Mesenchymal stem cell (in vitro differentiated cells and primary cell): ENCODE data around the gene SUPT3H.

ENCODE experiments used
- DNase-seq: peaks from one replicate; pipeline ENCODE4 v3.0.0-alpha.2; 2013
- H2AFZ ChIP-seq: one replicate; pipeline ENCODE4 v1.6.1; 2013; ENCODE audit warnings: low read depth, mild to moderate bottlenecking, control low read depth, inconsistent platforms, low read length, moderate library complexity
- H2AK5ac ChIP-seq: 2 replicates; pipeline ENCODE4 v1.6.1; 2013; ENCODE audit warnings: low read length, moderate library complexity, mild to moderate bottlenecking, inconsistent platforms; ENCODE audit not compliant: severe bottlenecking
- H2BK120ac ChIP-seq: one replicate; pipeline ENCODE4 v1.6.1; 2013; ENCODE audit warnings: low read depth, mild to moderate bottlenecking, inconsistent platforms, low read length, moderate library complexity
- H2BK12ac ChIP-seq, 2 experiments: one replicate each; pipeline ENCODE4 v1.6.1; 2013; ENCODE audit warnings: inconsistent platforms in 2 of 2, low read length in 2 of 2, mild to moderate bottlenecking in 2 of 2, moderate library complexity in 2 of 2, control low read depth in 1 of 2
- H2BK15ac ChIP-seq: one replicate; pipeline ENCODE4 v1.6.1; 2013; ENCODE audit warnings: mild to moderate bottlenecking, low read depth, inconsistent platforms; ENCODE audit not compliant: poor library complexity, severe bottlenecking
- H2BK5ac ChIP-seq: 2 replicates; pipeline ENCODE4 v1.6.1; 2013; ENCODE audit warnings: low read depth, mild to moderate bottlenecking, low read length, control low read depth, inconsistent platforms; ENCODE audit not compliant: poor library complexity, severe bottlenecking
- H3K14ac ChIP-seq, 2 experiments: one replicate each; pipeline ENCODE4 v1.6.1; 2013; ENCODE audit warnings: inconsistent platforms in 2 of 2, low read length in 2 of 2, control low read depth in 1 of 2, mild to moderate bottlenecking in 1 of 2, moderate library complexity in 1 of 2
- H3K18ac ChIP-seq, 2 experiments: one replicate each; pipeline ENCODE4 v1.6.1; 2013; ENCODE audit warnings: inconsistent platforms in 2 of 2, low read length in 2 of 2, control low read depth in 1 of 2, low read depth in 1 of 2, mild to moderate bottlenecking in 1 of 2
- H3K23ac ChIP-seq, 2 experiments: one replicate each; pipeline ENCODE4 v1.6.1; 2013; ENCODE audit warnings: inconsistent platforms in 2 of 2, low read length in 2 of 2, mild to moderate bottlenecking in 2 of 2, moderate library complexity in 2 of 2, control low read depth in 1 of 2
- H3K27ac ChIP-seq: 2 replicates; pipeline ENCODE4 v1.5.1; 2013; ENCODE audit warnings: mild to moderate bottlenecking, moderate library complexity, low read length, control low read depth, inconsistent platforms; ENCODE audit not compliant: poor library complexity, severe bottlenecking
- H3K27me3 ChIP-seq, 2 experiments: 2 replicates each; pipeline versions ENCODE4 v1.6.1 to v1.7.0; 2013; ENCODE audit warnings: low read length in 2 of 2, mild to moderate bottlenecking in 2 of 2, moderate library complexity in 2 of 2, control low read depth in 1 of 2, inconsistent platforms in 1 of 2; ENCODE audit not compliant: control insufficient read depth in 1 of 2, insufficient read depth in 1 of 2
- H3K36me3 ChIP-seq, 2 experiments: 2 replicates each; pipeline versions ENCODE4 v1.6.1 to v1.7.0; 2013; ENCODE audit warnings: low read length in 2 of 2, control low read depth in 1 of 2, inconsistent platforms in 1 of 2, low read depth in 1 of 2, mild to moderate bottlenecking in 1 of 2; ENCODE audit not compliant: insufficient read depth in 2 of 2, control insufficient read depth in 1 of 2
- H3K4ac ChIP-seq, 2 experiments: one replicate each; pipeline ENCODE4 v1.6.1; 2013; ENCODE audit warnings: inconsistent platforms in 2 of 2, low read length in 2 of 2, mild to moderate bottlenecking in 2 of 2, moderate library complexity in 2 of 2, control low read depth in 1 of 2, low read depth in 1 of 2
- H3K4me1 ChIP-seq: 2 replicates; pipeline ENCODE4 v1.6.1; 2013; ENCODE audit warnings: low read depth, low read length, control low read depth; ENCODE audit not compliant: control insufficient read depth, insufficient read depth
- H3K4me2 ChIP-seq: 2 replicates; pipeline ENCODE4 v1.6.1; 2013; ENCODE audit warnings: low read length, mild to moderate bottlenecking, inconsistent platforms; ENCODE audit not compliant: poor library complexity, severe bottlenecking
- H3K4me3 ChIP-seq, 2 experiments: 2 replicates each; pipeline versions ENCODE4 v1.5.1 to v1.7.0; 2013; ENCODE audit warnings: low read length in 2 of 2, mild to moderate bottlenecking in 2 of 2, control low read depth in 1 of 2, low read depth in 1 of 2; ENCODE audit not compliant: insufficient read depth in 1 of 2
- H3K79me1 ChIP-seq: replicated peaks from 2 replicates; pipeline ENCODE4 v1.6.1; 2013; ENCODE audit warnings: mild to moderate bottlenecking, control low read depth, low read length, inconsistent platforms; ENCODE audit not compliant: poor library complexity, severe bottlenecking
- H3K9ac ChIP-seq: 2 replicates; pipeline ENCODE4 v1.7.0; 2013; ENCODE audit warnings: mild to moderate bottlenecking, low read length, moderate library complexity
- H3K9me3 ChIP-seq: 2 replicates; pipeline ENCODE4 v1.7.0; 2013; ENCODE audit warnings: mild to moderate bottlenecking, low read length; ENCODE audit not compliant: control insufficient read depth
- H4K8ac ChIP-seq: one replicate; pipeline ENCODE4 v1.6.1; 2013; ENCODE audit warnings: inconsistent platforms, mild to moderate bottlenecking, low read length, moderate library complexity
- H4K91ac ChIP-seq: one replicate; pipeline ENCODE4 v1.6.1; 2013; ENCODE audit warnings: mild to moderate bottlenecking, low read length, inconsistent platforms
- WGBS: methylation state at CpG from one replicate; pipeline ENCODE4 v1.1.7; 2013; ENCODE audit warnings: mixed read lengths; 5-methylcytosine and 5-hydroxymethylcytosine counted together

SUPT3H gene

DNA sequence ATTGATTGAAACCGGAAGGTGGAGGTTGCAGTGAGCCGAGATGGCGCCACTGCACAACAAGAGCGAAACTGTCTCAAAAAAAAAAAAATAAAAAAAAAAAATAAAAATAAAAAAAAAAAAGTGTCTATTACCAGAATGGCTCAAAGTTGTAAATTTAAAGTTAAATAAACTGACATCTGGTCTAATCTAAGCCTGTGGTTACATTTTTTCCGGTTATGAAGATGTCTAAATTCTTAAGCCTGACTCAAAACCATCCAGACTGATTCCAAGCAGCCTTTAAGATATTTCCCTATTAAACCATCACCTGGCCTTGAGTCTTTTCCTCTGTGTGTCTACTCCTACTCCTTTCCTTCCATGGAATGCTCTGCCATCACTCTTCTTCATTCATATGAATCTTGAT is 421.3 kb downstream of the SUPT3H start:
- 87% methylated on average over 1 of the region's 5 CpGs for WGBS
- no peak overlapping the region for H2BK12ac ChIP-seq

DNA sequence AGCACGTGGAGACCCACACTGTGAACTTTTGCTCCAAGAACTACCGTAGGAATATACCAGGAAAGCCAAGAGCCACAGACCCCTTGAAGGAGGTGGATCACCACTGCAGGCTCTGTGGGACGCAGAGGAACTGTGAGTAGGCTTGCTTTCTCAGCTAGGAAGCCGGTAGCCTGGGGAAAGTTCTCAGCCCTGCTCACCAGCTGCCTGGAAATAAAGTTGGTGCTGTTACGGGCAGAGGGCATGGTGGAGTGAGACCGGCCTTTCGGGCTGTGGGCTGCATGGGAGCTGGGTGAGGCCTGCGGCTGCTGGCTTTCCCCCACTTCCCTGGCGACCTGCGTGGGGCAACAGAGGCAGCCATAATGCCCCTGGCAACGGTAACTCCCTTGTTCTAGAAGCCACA is 422.6 kb downstream of the SUPT3H start:
- Histone ChIP-seq H3K18ac (no peak overlapping the region), H3K4me1 (no peaks in the 10 kb centered on the region), H3K27ac (no peak overlapping the region), H3K79me1 (no peaks in the 10 kb centered on the region), H4K91ac (no peak overlapping the region), H3K4me3 (no peak overlapping the region), H2BK15ac (no peak overlapping the region), H3K4ac (no peak overlapping the region), H3K4me2 (no peak overlapping the region), H3K9ac (no peak overlapping the region), H3K27me3 (no peaks in the 10 kb centered on the region), H2AK5ac (no peak overlapping the region), H2BK5ac (peak overlapping the region; percentile 57), H2BK12ac (no peak overlapping the region), H3K36me3 (no peaks in the 10 kb centered on the region), H4K8ac (no peak overlapping the region), H2AFZ (no peak overlapping the region), H2BK120ac (no peak overlapping the region), H3K14ac (peak overlapping the region in 1 of 2 experiments; percentile 20), H3K23ac (no peak overlapping the region), H3K9me3 (peaks cover 4% of the 10 kb centered on the region)
- no peak for DNase-seq
- WGBS, result 95% methylated on average over 11 of the region's 11 CpGs

More for the DNA sequence above, 421.3 kb downstream of the SUPT3H start:
- Histone ChIP-seq H4K91ac (no peak overlapping the region), H3K14ac (no peak overlapping the region), H3K27me3 (no peaks in the 10 kb centered on the region), H2BK15ac (no peak overlapping the region), H2AK5ac (no peak overlapping the region), H3K36me3 (no peaks in the 10 kb centered on the region), H4K8ac (no peak overlapping the region), H3K23ac (no peak overlapping the region), H3K79me1 (no peaks in the 10 kb centered on the region), H3K4me2 (no peak overlapping the region), H2AFZ (no peak overlapping the region), H2BK120ac (no peak overlapping the region), H3K4ac (no peak overlapping the region), H3K18ac (no peak overlapping the region), H3K9ac (no peak overlapping the region), H3K27ac (no peak overlapping the region), H3K9me3 (no peaks in the 10 kb centered on the region), H3K4me3 (no peak overlapping the region), H2BK5ac (no peak overlapping the region), H3K4me1 (no peaks in the 10 kb centered on the region)
- peak; percentile 16 for DNase-seq

DNA sequence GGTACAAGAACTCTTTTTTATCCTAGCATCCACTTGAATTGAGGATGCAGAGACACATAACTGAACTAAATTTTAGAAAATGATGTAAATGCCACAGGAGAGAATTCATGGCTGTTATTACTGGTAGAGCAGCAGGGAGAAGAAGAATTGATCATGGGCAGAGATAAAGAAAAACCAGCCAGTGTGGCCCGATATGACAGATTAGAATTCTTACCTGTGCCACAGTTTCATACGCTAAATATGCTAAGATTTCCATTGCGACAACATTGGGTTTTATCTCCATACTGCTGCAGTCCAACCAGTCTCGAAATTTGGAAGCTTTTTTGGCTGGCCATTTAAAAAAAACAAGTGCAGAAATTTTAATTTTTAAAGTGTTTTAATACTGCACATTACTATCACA is 423.5 kb downstream of the SUPT3H start:
- Histone ChIP-seq H3K14ac (no peak overlapping the region), H3K4ac (no peak overlapping the region), H3K4me3 (no peak overlapping the region), H3K23ac (no peak overlapping the region), H3K9ac (no peak overlapping the region), H3K27ac (no peak overlapping the region), H4K8ac (no peak overlapping the region), H3K9me3 (peaks cover 11% of the 10 kb centered on the region), H2BK15ac (no peak overlapping the region), H3K79me1 (no peaks in the 10 kb centered on the region), H2BK12ac (no peak overlapping the region), H2BK120ac (no peak overlapping the region), H3K36me3 (no peaks in the 10 kb centered on the region), H2AFZ (no peak overlapping the region), H3K4me1 (no peaks in the 10 kb centered on the region), H3K27me3 (no peaks in the 10 kb centered on the region), H2BK5ac (no peak overlapping the region), H3K4me2 (no peak overlapping the region), H3K18ac (no peak overlapping the region), H2AK5ac (no peak overlapping the region), H4K91ac (no peak overlapping the region)
- no peak for DNase-seq
- 100% methylated on average over 3 of the region's 4 CpGs for WGBS

DNA sequence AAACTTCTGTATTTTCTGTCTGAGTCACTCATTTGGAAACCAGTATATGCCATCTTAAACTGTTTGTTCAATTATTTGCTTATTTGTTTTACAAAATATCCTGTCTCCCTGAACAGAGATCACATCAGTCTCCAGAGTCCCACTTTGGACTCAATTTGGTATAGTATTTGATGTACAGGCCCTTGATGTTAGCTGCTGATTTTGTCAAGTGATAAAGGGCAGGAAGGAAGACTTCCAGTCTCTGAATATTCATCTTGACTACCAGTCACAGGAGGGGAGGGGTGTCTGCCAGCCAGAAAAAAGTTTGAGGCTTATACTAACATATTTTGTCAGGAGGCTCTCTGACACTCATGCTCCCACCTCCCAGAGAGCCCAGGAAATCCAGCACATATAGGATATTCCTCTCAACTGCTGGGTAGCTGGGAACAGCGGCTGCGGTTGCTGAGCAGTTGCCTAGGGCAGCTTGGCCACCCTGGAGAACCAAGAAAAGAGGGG is 426.4 kb downstream of the SUPT3H start:
- no peaks in the 10 kb centered on the region for H3K4me1 ChIP-seq
- no peak overlapping the region for H2AK5ac ChIP-seq
- H2AFZ ChIP-seq, result no peak overlapping the region
- H2BK15ac ChIP-seq, result no peak overlapping the region
- H3K4me3 ChIP-seq, result no peak overlapping the region
- H3K27me3 ChIP-seq, result no peaks in the 10 kb centered on the region
- no peak overlapping the region for H4K8ac ChIP-seq
- no peak overlapping the region for H3K14ac ChIP-seq
- H2BK12ac ChIP-seq, result no peak overlapping the region
- H2BK120ac ChIP-seq, result no peak overlapping the region
- no peaks in the 10 kb centered on the region for H3K79me1 ChIP-seq
- no peak overlapping the region for H4K91ac ChIP-seq
- WGBS, result 100% methylated on average over 2 of the region's 2 CpGs
- no peak overlapping the region for H2BK5ac ChIP-seq
- no peak overlapping the region for H3K23ac ChIP-seq
- DNase-seq, result no peak
- no peak overlapping the region for H3K9ac ChIP-seq
- H3K36me3 ChIP-seq, result no peaks in the 10 kb centered on the region
- no peak overlapping the region for H3K27ac ChIP-seq
- no peak overlapping the region for H3K4ac ChIP-seq
- no peak overlapping the region for H3K4me2 ChIP-seq
- H3K9me3 ChIP-seq, result peaks cover 17% of the 10 kb centered on the region
- H3K18ac ChIP-seq, result no peak overlapping the region
